ENCODE data around the gene SMYD3. TPM values are rescaled to one million over a fixed set of nuclear protein-coding genes. Genes with fewer than 3 reads are reported as not detected.

The SMYD3 gene
- total RNA-seq, 4 donors from 2014 or later, result 15.6 to 21.1 (median 18.4) TPM

GRCh38 chr1:246271516-246271915 lies 235.6 kb downstream of the SMYD3 start:
- TF ChIP-seq, protein P1, sequence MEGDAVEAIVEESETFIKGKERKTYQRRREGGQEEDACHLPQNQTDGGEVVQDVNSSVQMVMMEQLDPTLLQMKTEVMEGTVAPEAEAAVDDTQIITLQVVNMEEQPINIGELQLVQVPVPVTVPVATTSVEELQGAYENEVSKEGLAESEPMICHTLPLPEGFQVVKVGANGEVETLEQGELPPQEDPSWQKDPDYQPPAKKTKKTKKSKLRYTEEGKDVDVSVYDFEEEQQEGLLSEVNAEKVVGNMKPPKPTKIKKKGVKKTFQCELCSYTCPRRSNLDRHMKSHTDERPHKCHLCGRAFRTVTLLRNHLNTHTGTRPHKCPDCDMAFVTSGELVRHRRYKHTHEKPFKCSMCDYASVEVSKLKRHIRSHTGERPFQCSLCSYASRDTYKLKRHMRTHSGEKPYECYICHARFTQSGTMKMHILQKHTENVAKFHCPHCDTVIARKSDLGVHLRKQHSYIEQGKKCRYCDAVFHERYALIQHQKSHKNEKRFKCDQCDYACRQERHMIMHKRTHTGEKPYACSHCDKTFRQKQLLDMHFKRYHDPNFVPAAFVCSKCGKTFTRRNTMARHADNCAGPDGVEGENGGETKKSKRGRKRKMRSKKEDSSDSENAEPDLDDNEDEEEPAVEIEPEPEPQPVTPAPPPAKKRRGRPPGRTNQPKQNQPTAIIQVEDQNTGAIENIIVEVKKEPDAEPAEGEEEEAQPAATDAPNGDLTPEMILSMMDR (IDR thresholded peaks at IDR 0.05; ENCODE audit: low read depth), result no peak

GRCh38 chr1:246270236-246270635 lies 236.8 kb downstream of the SMYD3 start:
- TF ChIP-seq, protein P1 (IDR thresholded peaks at IDR 0.05; ENCODE audit: low read depth), result no peak

- TF ChIP-seq, protein P1 (IDR thresholded peaks at IDR 0.05; ENCODE audit: low read depth), result no peak
Observed at GRCh38 chr1:246269466-246269865, 237.6 kb downstream of the SMYD3 start.

- TF ChIP-seq, protein P1 (IDR thresholded peaks at IDR 0.05; ENCODE audit: low read depth), result no peak
Observed at GRCh38 chr1:246267896-246268295, 239.2 kb downstream of the SMYD3 start.

- TF ChIP-seq, protein P1 (IDR thresholded peaks at IDR 0.05; ENCODE audit: low read depth), result no peak
Observed at GRCh38 chr1:246267426-246267825, 239.7 kb downstream of the SMYD3 start.

DNA sequence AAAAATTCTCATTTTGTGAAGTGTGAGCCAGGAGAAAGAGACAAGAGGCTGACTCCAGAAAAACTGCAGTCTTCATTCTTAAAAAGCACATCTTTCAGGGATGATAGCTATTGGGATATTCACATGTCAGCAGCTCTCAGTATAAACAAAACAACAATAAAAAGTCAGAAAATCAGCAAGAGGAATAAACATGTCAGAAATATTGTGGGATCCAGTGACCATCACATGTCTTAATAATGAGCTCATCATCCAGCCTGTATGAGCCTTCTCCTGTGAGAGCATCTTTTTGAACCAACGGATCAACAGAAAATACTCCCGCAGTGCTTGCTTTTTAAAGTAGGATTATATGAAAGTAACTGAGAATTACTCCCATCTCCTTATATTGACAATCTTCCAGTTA lies 241.6 kb downstream of the SMYD3 start:
- TF ChIP-seq, protein P1 (IDR thresholded peaks at IDR 0.05; ENCODE audit: low read depth), result no peak

DNA sequence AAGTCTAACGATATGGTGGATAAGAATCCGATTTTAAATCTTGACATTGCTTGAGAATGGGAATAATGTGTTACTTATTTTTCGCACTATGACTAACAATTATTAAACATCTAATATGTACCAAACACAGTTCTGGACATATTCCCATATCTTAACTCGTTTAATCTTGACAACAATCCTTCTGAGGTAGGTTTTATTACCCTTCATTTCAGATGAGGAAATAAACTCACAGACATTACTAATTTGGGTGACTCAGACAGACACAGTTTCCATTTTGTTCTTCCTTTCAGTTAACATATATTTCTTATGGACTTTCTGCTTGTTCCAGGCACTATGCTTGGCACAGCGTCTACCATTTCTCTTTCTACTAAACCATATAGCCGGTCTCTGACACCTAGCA lies 244.8 kb downstream of the SMYD3 start:
- TF ChIP-seq, protein P1 (IDR thresholded peaks at IDR 0.05; ENCODE audit: low read depth), result no peak
